ENCODE results near the gene NHSL2.

Gene NHSL2

DNA sequence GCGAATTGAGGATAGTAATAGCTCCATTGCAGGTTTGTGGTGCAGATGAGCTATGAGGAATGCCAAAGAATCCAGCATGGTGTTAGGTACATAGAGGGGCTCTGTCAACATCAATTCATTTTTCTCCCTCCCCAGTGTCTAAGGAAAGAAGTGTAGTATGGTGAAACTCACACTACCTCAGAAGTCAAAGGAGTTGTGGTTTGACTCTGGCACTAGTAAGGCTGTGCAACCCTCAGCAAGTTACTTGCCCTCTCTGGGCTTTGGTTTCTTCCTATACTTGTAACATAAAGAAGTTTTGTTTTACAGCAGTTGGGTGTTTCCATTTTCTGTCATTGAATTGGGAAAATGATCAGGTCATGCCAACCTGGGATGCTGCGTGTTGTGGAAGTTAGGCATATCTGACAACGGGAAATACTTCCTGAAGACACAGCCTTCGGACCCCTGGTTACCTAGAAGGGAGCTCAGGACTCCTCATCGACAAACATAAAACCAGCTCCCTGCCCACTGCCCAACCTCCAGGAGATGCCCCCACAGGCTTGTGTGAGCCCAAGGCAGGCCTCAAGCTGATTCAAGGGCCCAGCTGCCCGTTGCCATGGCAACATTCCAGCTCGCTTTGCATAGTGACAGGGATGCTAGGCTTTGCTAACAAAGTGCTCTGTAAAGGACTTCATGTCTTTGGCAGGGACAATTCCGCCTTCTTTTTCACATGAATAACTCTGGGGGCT, 149.7 kb downstream of the NHSL2 start:
- in situ Hi-C loops (cut with MboI; ENCODE audit: low sequenced_read_pairs), result no loop called here

DNA sequence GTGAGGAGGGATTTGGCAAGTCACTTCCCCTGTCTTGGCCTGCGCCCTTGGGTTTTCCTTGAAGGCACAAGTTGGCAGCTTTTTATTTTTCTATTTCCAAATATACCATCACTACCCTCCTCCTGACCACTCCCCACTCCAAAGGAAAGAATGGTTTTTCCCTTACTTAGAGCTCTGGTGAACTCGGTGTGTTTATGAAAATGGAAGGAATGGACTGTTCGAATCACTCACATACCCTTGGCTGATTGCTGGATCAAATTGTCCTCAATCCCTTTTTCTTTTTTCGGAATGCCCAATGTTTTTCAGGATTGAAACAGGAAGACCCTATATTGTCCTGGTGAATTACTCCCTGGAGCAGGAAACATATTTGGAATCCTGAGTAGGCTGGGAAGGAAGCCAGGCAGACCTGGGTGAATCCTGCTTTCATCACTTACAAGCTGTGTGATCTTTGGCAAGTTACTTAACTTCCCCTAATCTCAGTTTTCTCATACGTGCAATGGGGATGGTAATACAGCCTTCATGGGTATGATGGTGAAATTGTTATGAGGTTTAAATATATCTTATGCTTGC, 150.4 kb downstream of the NHSL2 start:
- in situ Hi-C loops (cut with MboI; ENCODE audit: low sequenced_read_pairs), result no loop called here

DNA sequence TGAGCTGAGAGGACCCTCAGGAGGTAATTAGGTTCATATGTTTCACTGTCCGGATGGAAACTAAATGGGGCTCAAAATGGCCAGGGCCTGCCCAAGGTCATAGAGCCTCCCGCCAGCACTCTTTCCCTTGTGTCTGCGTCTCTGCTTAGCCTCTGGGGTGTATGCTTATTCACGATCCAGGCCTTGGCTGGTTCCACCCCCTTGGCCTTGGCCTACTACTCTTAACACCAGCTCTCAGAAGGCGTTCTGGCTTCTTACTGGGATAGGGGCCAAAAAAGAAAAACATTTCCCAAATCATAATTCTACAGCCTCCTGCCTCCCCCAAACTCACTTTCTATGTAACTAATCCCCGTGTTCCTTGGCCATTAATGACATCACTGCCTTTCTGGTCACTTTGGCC, 152.3 kb downstream of the NHSL2 start:
- in situ Hi-C loops (cut with MboI; ENCODE audit: low sequenced_read_pairs), result no loop called here

- in situ Hi-C loops (cut with MboI; ENCODE audit: low sequenced_read_pairs), result no loop called here
Measured at GRCh38 chrX:72069350-72070160, 158.9 kb downstream of the NHSL2 start.

GRCh38 chrX:72071213-72071612, 160.6 kb downstream of the NHSL2 start:
- in situ Hi-C loops (cut with MboI; ENCODE audit: low sequenced_read_pairs), result no loop called here

DNA sequence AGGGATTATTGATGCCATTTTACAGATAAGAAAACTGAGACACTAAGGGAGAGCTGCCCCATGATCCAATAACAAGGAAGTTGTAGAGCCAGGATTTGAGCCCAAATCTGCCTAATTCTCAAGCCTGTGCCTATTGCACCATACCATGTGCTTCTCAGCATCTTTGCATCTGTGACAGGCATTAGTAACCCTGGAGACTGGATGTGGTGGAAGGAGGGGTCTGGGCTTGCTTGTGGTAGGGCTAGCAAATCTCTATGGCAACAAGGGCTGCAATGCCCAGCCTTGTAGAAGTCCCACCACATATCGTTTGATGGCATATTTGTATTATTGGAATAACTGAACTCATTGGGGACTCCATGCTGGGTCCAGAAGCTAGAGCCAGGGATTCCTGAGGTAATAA, 163.0 kb downstream of the NHSL2 start:
- in situ Hi-C loops (cut with MboI; ENCODE audit: low sequenced_read_pairs), result no loop called here

GRCh38 chrX:72078411-72078810, 167.8 kb downstream of the NHSL2 start:
- in situ Hi-C loops (cut with MboI; ENCODE audit: low sequenced_read_pairs), result no loop called here

GRCh38 chrX:72079607-72080006, 169.0 kb downstream of the NHSL2 start:
- in situ Hi-C loops (cut with MboI; ENCODE audit: low sequenced_read_pairs), result no loop called here

GRCh38 chrX:72080150-72080549, 169.5 kb downstream of the NHSL2 start:
- in situ Hi-C loops (cut with MboI; ENCODE audit: low sequenced_read_pairs), result no loop called here

GRCh38 chrX:72080800-72081199, 170.2 kb downstream of the NHSL2 start:
- in situ Hi-C loops (cut with MboI; ENCODE audit: low sequenced_read_pairs), result no loop called here

GRCh38 chrX:72081605-72082320, 171.1 kb downstream of the NHSL2 start:
- in situ Hi-C loops (cut with MboI; ENCODE audit: low sequenced_read_pairs), result no loop called here

DNA sequence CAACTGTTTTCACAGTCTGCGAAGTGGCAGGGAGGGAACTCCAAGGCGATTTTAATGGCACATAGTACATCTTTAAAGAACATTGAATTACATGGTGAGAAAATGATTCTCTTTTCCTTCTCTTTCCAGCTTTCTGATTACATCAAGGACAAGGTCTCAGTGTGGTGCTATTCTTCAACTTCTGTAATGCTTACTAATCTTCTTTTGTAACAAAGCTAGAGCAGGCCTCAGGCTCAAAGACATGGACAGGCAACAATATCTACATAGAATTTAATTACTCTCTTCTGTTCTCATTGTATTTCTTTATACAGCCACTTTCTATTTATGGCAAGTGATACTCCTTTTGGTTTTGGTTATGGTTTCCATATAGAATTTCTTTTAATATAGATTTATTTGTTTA, 172.6 kb downstream of the NHSL2 start:
- in situ Hi-C loops (cut with MboI; ENCODE audit: low sequenced_read_pairs), result no loop called here

DNA sequence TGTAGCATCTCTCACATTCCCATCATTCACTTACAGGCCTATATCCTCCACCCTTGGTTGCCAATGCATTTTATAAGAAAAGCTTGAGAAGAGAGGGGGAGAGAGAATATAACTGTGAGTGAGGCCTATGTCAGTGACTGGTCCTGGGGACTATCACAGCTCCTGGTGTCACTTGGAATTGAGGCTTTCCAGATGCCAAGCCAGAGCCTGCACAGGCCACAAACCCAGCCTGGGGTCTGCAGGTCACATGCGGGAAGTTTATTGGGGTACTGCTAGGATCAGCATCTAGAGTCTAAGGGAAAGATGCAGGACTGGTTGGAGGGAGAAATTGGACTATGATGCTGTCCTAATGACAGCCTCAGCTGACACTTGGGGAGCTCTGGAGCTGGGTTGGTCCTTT, 173.5 kb downstream of the NHSL2 start:
- in situ Hi-C loops (cut with MboI; ENCODE audit: low sequenced_read_pairs), result no loop called here

GRCh38 chrX:72086995-72087394, 176.3 kb downstream of the NHSL2 start:
- in situ Hi-C loops (cut with MboI; ENCODE audit: low sequenced_read_pairs), result no loop called here

GRCh38 chrX:72088761-72089160, 178.1 kb downstream of the NHSL2 start:
- in situ Hi-C loops (cut with MboI; ENCODE audit: low sequenced_read_pairs), result no loop called here

DNA sequence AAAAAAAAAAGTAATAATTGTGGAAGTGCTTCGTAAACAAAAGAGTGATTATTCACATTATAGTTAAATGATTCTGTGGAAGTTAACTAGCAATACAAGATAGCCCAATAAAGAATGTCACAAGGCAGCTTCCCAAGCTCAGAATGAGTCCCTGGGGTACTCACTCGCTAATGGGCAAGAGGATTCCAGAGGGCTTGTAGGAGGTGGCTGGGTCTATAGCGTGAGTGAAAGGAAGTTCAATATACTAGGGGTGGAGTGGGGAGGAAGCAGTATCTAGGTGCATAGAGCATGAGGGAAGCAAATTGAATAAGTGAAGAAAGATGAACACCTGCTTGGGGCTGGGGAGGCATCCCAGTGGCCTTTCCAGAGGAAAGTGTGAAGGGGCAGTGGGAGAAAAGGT, 178.6 kb downstream of the NHSL2 start:
- in situ Hi-C loops (cut with MboI; ENCODE audit: low sequenced_read_pairs), result no loop called here

GRCh38 chrX:72094894-72095293, 184.2 kb downstream of the NHSL2 start:
- in situ Hi-C loops (cut with MboI; ENCODE audit: low sequenced_read_pairs), result no loop called here

- in situ Hi-C loops (cut with MboI; ENCODE audit: low sequenced_read_pairs), result no loop called here
Measured at GRCh38 chrX:72095370-72095769, 184.7 kb downstream of the NHSL2 start.

DNA sequence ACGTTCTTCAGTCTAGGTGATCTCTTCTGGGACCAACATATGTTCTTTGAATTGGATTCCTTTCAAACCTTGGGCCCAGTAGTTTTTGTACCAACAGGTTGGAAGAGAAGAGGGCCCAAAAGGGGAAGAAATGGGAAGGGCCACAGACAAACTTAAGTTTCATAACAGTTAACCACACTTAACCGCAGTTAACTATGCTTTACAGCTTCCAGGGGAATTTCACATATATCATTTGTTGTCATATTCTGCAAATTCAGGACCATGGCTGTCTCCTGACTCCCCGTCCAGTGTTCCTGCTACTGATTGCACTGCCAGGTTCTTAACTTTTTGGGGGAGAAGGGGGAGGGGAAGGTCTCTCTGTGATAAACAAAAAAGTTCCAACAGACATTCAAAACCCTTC, 186.5 kb downstream of the NHSL2 start:
- in situ Hi-C loops (cut with MboI; ENCODE audit: low sequenced_read_pairs), result no loop called here

GRCh38 chrX:72100051-72100755, 189.6 kb downstream of the NHSL2 start:
- in situ Hi-C loops (cut with MboI; ENCODE audit: low sequenced_read_pairs), result no loop called here

GRCh38 chrX:72100824-72101351, 190.2 kb downstream of the NHSL2 start:
- in situ Hi-C loops (cut with MboI; ENCODE audit: low sequenced_read_pairs), result no loop called here
